ENCODE measurements around the gene CCDC172. TPM values are rescaled to one million over a fixed set of nuclear protein-coding genes. Genes with fewer than 3 reads are reported as not detected.
A peak's percentile ranks its signal among the peaks of the same experiment; 100 is the strongest.

Gene CCDC172
- total and polyA plus RNA-seq, 2 of the 8 experiments (the other 6 are each of a cell fraction or from before 2014, with no cell fraction given): 1.1 to 3.6 TPM

DNA sequence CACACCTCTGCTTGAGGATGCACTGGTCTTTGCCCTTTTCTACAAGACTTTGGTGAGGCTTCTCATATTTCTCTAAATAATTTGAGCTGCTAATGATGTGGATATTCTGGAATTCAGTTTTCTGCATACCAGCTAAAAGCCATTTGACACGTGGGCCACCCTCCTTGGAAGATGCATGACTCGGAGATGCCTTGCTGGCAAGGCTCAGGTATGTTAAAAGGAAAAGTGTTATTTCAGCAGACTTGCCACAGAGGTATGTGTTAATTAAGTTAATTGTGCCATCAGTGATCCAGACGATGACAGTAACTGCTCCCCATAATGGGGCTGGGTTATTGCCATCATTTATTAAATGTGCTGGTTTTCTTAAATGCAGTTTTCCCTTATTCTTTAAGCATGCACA, 42.5 kb upstream of the CCDC172 start:
- no peak overlapping the region for H3K4ac ChIP-seq (replicated peaks; ENCODE audit: insufficient read length, low read depth, low read length)
- H3K23me2 ChIP-seq (ENCODE audit: low read depth, low read length): no peaks in the 10 kb centered on the region; the same call in 1 of the 2 replicates
- peaks cover 2% of the 10 kb centered on the region; the same call in 1 of the 2 replicates for H3K79me1 ChIP-seq (ENCODE audit: low read depth, low read length)
- no peaks in the 10 kb centered on the region for H3K9me3 ChIP-seq (ENCODE audit: insufficient read depth in 2 of 2, low read depth in 1 of 2, low read length in 1 of 2)
- H2BK12ac ChIP-seq (ENCODE audit: low read depth, low read length): no peak overlapping the region
- no peaks in the 10 kb centered on the region for H3K79me2 ChIP-seq (ENCODE audit: control insufficient read depth in 1 of 2, insufficient read depth in 2 of 2, low read length in 2 of 2)
- no peak overlapping the region for H2BK15ac ChIP-seq (ENCODE audit: low read length)
- H2BK20ac ChIP-seq (ENCODE audit: low read length): no peak overlapping the region
- H2BK5ac ChIP-seq (ENCODE audit: low read depth, low read length): no peak overlapping the region
- DNase-seq (ENCODE audit: low read depth in 1 of 2, low spot score in 2 of 2): no peak
- no peak for FAIRE-seq
- H4K8ac ChIP-seq (ENCODE audit: extremely low read depth, insufficient read depth, low read length): no peak overlapping the region
- H3K56ac ChIP-seq (replicated peaks; ENCODE audit: insufficient read length, low read depth, low read length): no peak overlapping the region
- no peak overlapping the region for H3K14ac ChIP-seq (ENCODE audit: insufficient read length)
- no peak overlapping the region for H3K4me2 ChIP-seq (ENCODE audit: insufficient read depth in 1 of 2, low read depth in 2 of 2, low read length in 2 of 2)
- H4K5ac ChIP-seq (ENCODE audit: insufficient read length, low read depth, low read length): no peak overlapping the region
- H3K4me3 ChIP-seq (ENCODE audit: extremely low read depth in 1 of 4, insufficient read depth in 2 of 4, low read depth in 3 of 4, low read length in 4 of 4): no peak overlapping the region
- no peaks in the 10 kb centered on the region for H4K20me1 ChIP-seq (replicated peaks in 1 of 2; ENCODE audit: control insufficient read depth in 1 of 2, insufficient read depth in 2 of 2, low read length in 2 of 2)
- no peak overlapping the region for H3K23ac ChIP-seq (ENCODE audit: insufficient read length)
- 0 out of 2 replicates have a peak overlapping the region, but pooled peaks have one; percentile 39 for H2AK5ac ChIP-seq (ENCODE audit: low read depth, low read length)
- no peak overlapping the region for H3K27ac ChIP-seq (ENCODE audit: low read depth, low read length)
- H3K4me1 ChIP-seq (replicated peaks in 1 of 4; ENCODE audit: control insufficient read depth in 3 of 4, insufficient read depth in 4 of 4, low read length in 3 of 4): no peaks in the 10 kb centered on the region
- no peak overlapping the region for H3K18ac ChIP-seq (ENCODE audit: extremely low read depth, low read length)
- WGBS, 2 experiments (ENCODE audit: extremely low coverage in 1 of 2, insufficient coverage in 1 of 2, insufficient read length in 1 of 2, insufficient replicate concordance in 2 of 2, low coverage in 1 of 2, low lambda C conversion rate in 2 of 2, missing lambda C conversion rate in 1 of 2): 71% methylated on average over 3 of the region's 3 CpGs; no CpG with 5 or more reads in 1 of the 2 experiments
- no peak overlapping the region for H3K9ac ChIP-seq (replicated peaks in 1 of 4; ENCODE audit: extremely low read depth in 1 of 4, low read depth in 3 of 4, low read length in 3 of 4)
- no peak overlapping the region for H2AFZ ChIP-seq (ENCODE audit: low read length)
- H2BK120ac ChIP-seq (replicated peaks; ENCODE audit: low read depth, low read length): no peak overlapping the region
- ChIA-PET POLR2A (ENCODE audit: partially characterized antibody) (no interaction called here), CTCF (ENCODE audit: partially characterized antibody) (interaction anchor here (1.2 to 1.6 kb wide), 5 partner anchors 9 to 482 kb away, joined by 3 to 5 read pairs (median 3); partner anchors contain the start of gene GFRA1)
- no peak overlapping the region for H4K91ac ChIP-seq (replicated peaks; ENCODE audit: insufficient read length, low read length)
- no peaks in the 10 kb centered on the region for H3K27me3 ChIP-seq (replicated peaks in 1 of 4; ENCODE audit: control insufficient read depth in 3 of 4, extremely low read depth in 1 of 4, insufficient read depth in 3 of 4, low read length in 3 of 4)
- H3K36me3 ChIP-seq (ENCODE audit: control insufficient read depth in 2 of 4, insufficient read depth in 4 of 4, low read length in 3 of 4): no peaks in the 10 kb centered on the region
- TF ChIP-seq HDAC6 (IDR thresholded peaks at IDR 0.05; ENCODE audit: low read depth, low read length) (no peak), KDM5A (IDR thresholded peaks at IDR 0.05; ENCODE audit: low read length) (no peak), SIX5 (IDR thresholded peaks at IDR 0.05; ENCODE audit: low read depth, low read length) (no peak), HDAC2 (IDR thresholded peaks at IDR 0.05; ENCODE audit: borderline replicate concordance in 1 of 2, low read depth in 2 of 2, low read length in 2 of 2) (no peak), BRCA1 (IDR thresholded peaks at IDR 0.05; ENCODE audit: low read depth, low read length) (no peak), CHD1 (IDR thresholded peaks at IDR 0.05; ENCODE audit: low read depth, low read length) (no peak), EP300 (IDR thresholded peaks at IDR 0.05; ENCODE audit: borderline replicate concordance in 1 of 2, low read depth in 2 of 2, low read length in 2 of 2) (no peak), NRF1 (IDR thresholded peaks at IDR 0.05; ENCODE audit: low read depth, low read length) (no peak), CBX5 (IDR thresholded peaks at IDR 0.05; ENCODE audit: low read depth, low read length) (no peak), SIRT6 (IDR thresholded peaks at IDR 0.05; ENCODE audit: low read length) (no peak), RAD21 (IDR thresholded peaks at IDR 0.05 in 1 of 2, conservative IDR thresholded peaks at IDR 0.05 in 1 of 2; ENCODE audit: low read depth in 2 of 2, low read length in 2 of 2) (no peak), POU5F1 (IDR thresholded peaks at IDR 0.05; ENCODE audit: low read depth, low read length) (no peak), SP1 (IDR thresholded peaks at IDR 0.05; ENCODE audit: low read depth, low read length) (no peak)
- TF ChIP-seq, protein P1, sequence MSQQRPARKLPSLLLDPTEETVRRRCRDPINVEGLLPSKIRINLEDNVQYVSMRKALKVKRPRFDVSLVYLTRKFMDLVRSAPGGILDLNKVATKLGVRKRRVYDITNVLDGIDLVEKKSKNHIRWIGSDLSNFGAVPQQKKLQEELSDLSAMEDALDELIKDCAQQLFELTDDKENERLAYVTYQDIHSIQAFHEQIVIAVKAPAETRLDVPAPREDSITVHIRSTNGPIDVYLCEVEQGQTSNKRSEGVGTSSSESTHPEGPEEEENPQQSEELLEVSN (IDR thresholded peaks at IDR 0.05): no peak
